DOHH2 (cell line): ENCODE measurements around the gene PDZRN3.

ENCODE experiments used
- EZH2phosphoT487 ChIP-seq: fragments of 200-600 bp; sonication (generic); IDR thresholded peaks from 2 replicates; pipeline ENCODE4 v1.6.1; 2017; ENCODE audit warnings: borderline replicate concordance, mild to moderate bottlenecking, antibody characterized with exemption, low read length, moderate library complexity, mixed read lengths
- TF ChIP-seq, protein P1 (sequence below): fragments of 200-600 bp; sonication (generic); IDR thresholded peaks from one replicate; pipeline ENCODE4 v1.5.1; 2014; ENCODE audit warnings: antibody characterized with exemption, mild to moderate bottlenecking, low read depth, low read length; ENCODE audit not compliant: poor library complexity, severe bottlenecking

DNA sequence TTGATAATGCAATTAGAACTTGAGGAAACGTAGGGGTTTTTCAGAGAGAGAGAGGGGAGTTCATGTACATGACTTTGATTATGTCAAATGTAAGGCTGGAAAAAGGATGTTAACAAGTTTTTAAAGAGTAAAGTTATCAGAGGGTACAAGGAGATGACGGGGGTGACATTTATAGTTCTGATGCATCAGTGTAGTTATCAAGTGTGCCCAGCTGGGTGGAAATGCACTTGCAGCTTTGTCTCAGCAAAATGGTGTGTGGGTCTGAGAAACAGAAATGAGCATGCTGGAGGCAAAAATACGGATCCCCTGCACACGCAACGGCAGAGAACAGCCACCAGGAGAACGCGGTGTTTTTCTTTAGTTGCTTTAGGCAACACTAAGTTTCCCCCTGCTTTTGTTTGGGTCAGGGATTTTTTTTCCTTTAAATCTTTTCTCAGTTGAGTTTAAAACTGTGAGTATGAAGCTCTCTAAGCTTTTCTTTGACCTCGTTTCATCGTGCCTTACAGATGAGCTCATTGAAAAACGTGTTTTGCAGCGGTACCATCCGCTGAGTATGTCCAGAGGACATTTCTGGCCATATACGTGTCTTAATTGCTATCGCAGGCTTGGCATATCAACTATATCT is 205.4 kb downstream of the PDZRN3 start:
- TF ChIP-seq, protein P1, sequence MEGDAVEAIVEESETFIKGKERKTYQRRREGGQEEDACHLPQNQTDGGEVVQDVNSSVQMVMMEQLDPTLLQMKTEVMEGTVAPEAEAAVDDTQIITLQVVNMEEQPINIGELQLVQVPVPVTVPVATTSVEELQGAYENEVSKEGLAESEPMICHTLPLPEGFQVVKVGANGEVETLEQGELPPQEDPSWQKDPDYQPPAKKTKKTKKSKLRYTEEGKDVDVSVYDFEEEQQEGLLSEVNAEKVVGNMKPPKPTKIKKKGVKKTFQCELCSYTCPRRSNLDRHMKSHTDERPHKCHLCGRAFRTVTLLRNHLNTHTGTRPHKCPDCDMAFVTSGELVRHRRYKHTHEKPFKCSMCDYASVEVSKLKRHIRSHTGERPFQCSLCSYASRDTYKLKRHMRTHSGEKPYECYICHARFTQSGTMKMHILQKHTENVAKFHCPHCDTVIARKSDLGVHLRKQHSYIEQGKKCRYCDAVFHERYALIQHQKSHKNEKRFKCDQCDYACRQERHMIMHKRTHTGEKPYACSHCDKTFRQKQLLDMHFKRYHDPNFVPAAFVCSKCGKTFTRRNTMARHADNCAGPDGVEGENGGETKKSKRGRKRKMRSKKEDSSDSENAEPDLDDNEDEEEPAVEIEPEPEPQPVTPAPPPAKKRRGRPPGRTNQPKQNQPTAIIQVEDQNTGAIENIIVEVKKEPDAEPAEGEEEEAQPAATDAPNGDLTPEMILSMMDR = no peak
- no peak for TF ChIP-seq EZH2phosphoT487
